Activated CD8-positive, alpha-beta memory T cell treated with anti-CD3 and anti-CD28 coated beads, Interleukin-2, amount 10 ng/mL, durations not matched to agents 7 days and 5 days (primary cell): ENCODE measurements around the gene TCF20. TPM values are rescaled to one million over a fixed set of nuclear protein-coding genes. Genes with fewer than 3 reads are reported as not detected.
A peak's percentile ranks its signal among the peaks of the same experiment; 100 is the strongest.

Experiments
- ATAC-seq: fragments of 150-1000 bp; cut with Tn5 transposase; one replicate; pipeline ENCODE4 v1.10.0; 2021; ENCODE audit warnings: moderate library complexity
- CTCF ChIA-PET: fragments of 350-600 bp; sonication (Branson Sonifier 250); formaldehyde crosslinking; loops from one replicate; lab custom pipeline; 2021; ENCODE audit warnings: antibody characterized with exemption; lab: Charles Lee
- DNase-seq: peaks from one replicate; pipeline ENCODE4 v3.0.0-alpha.2; 2020
- H3K27ac Mint-ChIP-seq: one replicate; pipeline ENCODE4 v1.8.0; 2021; ENCODE audit warnings: mild to moderate bottlenecking, mixed read lengths
- H3K27me3 Mint-ChIP-seq: one replicate; pipeline ENCODE4 v1.8.0; 2021; ENCODE audit warnings: mixed read lengths
- H3K36me3 Mint-ChIP-seq: one replicate; pipeline ENCODE4 v1.8.0; 2021; ENCODE audit warnings: mild to moderate bottlenecking, mixed read lengths
- H3K4me1 Mint-ChIP-seq: one replicate; pipeline ENCODE4 v1.8.0; 2021; ENCODE audit warnings: mixed read lengths
- H3K4me3 Mint-ChIP-seq: one replicate; pipeline ENCODE4 v1.8.0; 2021; ENCODE audit warnings: mild to moderate bottlenecking, moderate library complexity, mixed read lengths
- H3K9me3 Mint-ChIP-seq: one replicate; pipeline ENCODE4 v1.8.0; 2022; ENCODE audit warnings: low read depth, mixed read lengths
- total RNA-seq, 2 experiments: library from RNA; stranded (reverse); gene quantifications; one replicate each; pipeline ENCODE4 v1.2.3, GENCODE V29; 2021

TCF20 gene
- total RNA-seq, 2 experiments from 2014 or later: 73.1 to 82.5 TPM

- ATAC-seq: no peak
- no peak overlapping the region for H3K27ac Mint-ChIP-seq
These were observed 37.5 kb upstream of the TCF20 start for GRCh38 chr22:42307806-42308563.

GRCh38 chr22:42306010-42306409, 35.6 kb upstream of the TCF20 start:
- H3K36me3 Mint-ChIP-seq: no peaks in the 10 kb centered on the region
- no peak overlapping the region for H3K4me3 Mint-ChIP-seq
- H3K9me3 Mint-ChIP-seq: no peaks in the 10 kb centered on the region
- no peak overlapping the region for H3K27ac Mint-ChIP-seq
- peaks cover 3% of the 10 kb centered on the region for H3K27me3 Mint-ChIP-seq
- CTCF ChIA-PET: no interaction called here
- no peak for DNase-seq
- no peak for ATAC-seq
- H3K4me1 Mint-ChIP-seq: peaks cover 3% of the 10 kb centered on the region

More at GRCh38 chr22:42307806-42308563, 37.5 kb upstream of the TCF20 start:
- Mint-ChIP-seq H3K4me3 (no peak overlapping the region), H3K4me1 (no peaks in the 10 kb centered on the region), H3K9me3 (no peaks in the 10 kb centered on the region), H3K36me3 (no peaks in the 10 kb centered on the region), H3K27me3 (peaks cover 3% of the 10 kb centered on the region)
- no peak for DNase-seq
- CTCF ChIA-PET: no interaction called here

- DNase-seq (no peak), ATAC-seq (no peak)
- Mint-ChIP-seq H3K27me3 (peaks cover 3% of the 10 kb centered on the region), H3K27ac (no peak overlapping the region), H3K9me3 (no peaks in the 10 kb centered on the region), H3K4me1 (peaks cover 17% of the 10 kb centered on the region), H3K36me3 (no peaks in the 10 kb centered on the region), H3K4me3 (no peak overlapping the region)
- CTCF ChIA-PET: no interaction called here
These were observed 33.9 kb upstream of the TCF20 start for GRCh38 chr22:42304324-42304790.

- Mint-ChIP-seq H3K4me3 (no peak overlapping the region), H3K27ac (no peak overlapping the region), H3K36me3 (no peaks in the 10 kb centered on the region), H3K4me1 (peaks cover 19% of the 10 kb centered on the region), H3K9me3 (no peaks in the 10 kb centered on the region), H3K27me3 (peaks cover 3% of the 10 kb centered on the region)
- ATAC-seq: no peak
- CTCF ChIA-PET: no interaction called here
- no peak for DNase-seq
These were observed 33.2 kb upstream of the TCF20 start for GRCh38 chr22:42303396-42304323.

GRCh38 chr22:42301742-42302102, 31.3 kb upstream of the TCF20 start:
- Mint-ChIP-seq H3K27ac (no peak overlapping the region), H3K9me3 (no peaks in the 10 kb centered on the region), H3K4me1 (peaks cover 19% of the 10 kb centered on the region), H3K36me3 (no peaks in the 10 kb centered on the region), H3K4me3 (no peak overlapping the region), H3K27me3 (peaks cover 3% of the 10 kb centered on the region)
- ATAC-seq (no peak), DNase-seq (no peak)
- CTCF ChIA-PET: interaction anchor here (0.6 kb wide), 1 partner anchor 687 kb away, joined by 4 read pairs; no protein-coding TSS in a partner anchor

GRCh38 chr22:42301077-42301741, 30.8 kb upstream of the TCF20 start:
- Mint-ChIP-seq H3K4me3 (no peak overlapping the region), H3K27me3 (peaks cover 3% of the 10 kb centered on the region), H3K36me3 (no peaks in the 10 kb centered on the region), H3K9me3 (no peaks in the 10 kb centered on the region), H3K27ac (no peak overlapping the region), H3K4me1 (peaks cover 19% of the 10 kb centered on the region)
- DNase-seq: no peak
- no peak for ATAC-seq
- CTCF ChIA-PET: interaction anchor here (0.6 kb wide), 1 partner anchor 686 kb away, joined by 4 read pairs; no protein-coding TSS in a partner anchor

- CTCF ChIA-PET: no interaction called here
- Mint-ChIP-seq H3K4me1 (peaks cover 19% of the 10 kb centered on the region), H3K27me3 (peaks cover 2% of the 10 kb centered on the region)
These were observed 30.0 kb upstream of the TCF20 start for GRCh38 chr22:42300259-42301076.

GRCh38 chr22:42299586-42300258, 29.3 kb upstream of the TCF20 start:
- peak overlapping the region; percentile 63 for H3K27ac Mint-ChIP-seq
- peaks cover 19% of the 10 kb centered on the region for H3K4me1 Mint-ChIP-seq
- peak overlapping the region; percentile 55 for H3K4me3 Mint-ChIP-seq
- DNase-seq (peak; percentile 51), ATAC-seq (no peak)
- H3K27me3 Mint-ChIP-seq: no peaks in the 10 kb centered on the region
- CTCF ChIA-PET: no interaction called here
- no peaks in the 10 kb centered on the region for H3K36me3 Mint-ChIP-seq
- no peaks in the 10 kb centered on the region for H3K9me3 Mint-ChIP-seq

More at GRCh38 chr22:42300259-42301076, 30.0 kb upstream of the TCF20 start:
- Mint-ChIP-seq H3K36me3 (no peaks in the 10 kb centered on the region), H3K27ac (peak overlapping the region; percentile 63), H3K4me3 (peak overlapping the region; percentile 55), H3K9me3 (no peaks in the 10 kb centered on the region)
- ATAC-seq: peak; percentile 78
- peak; percentile 56 for DNase-seq

GRCh38 chr22:42298746-42299145, 28.3 kb upstream of the TCF20 start:
- no peak for ATAC-seq
- peaks cover 19% of the 10 kb centered on the region for H3K4me1 Mint-ChIP-seq
- DNase-seq: no peak
- CTCF ChIA-PET: no interaction called here
- no peaks in the 10 kb centered on the region for H3K27me3 Mint-ChIP-seq
- no peak overlapping the region for H3K4me3 Mint-ChIP-seq
- no peak overlapping the region for H3K27ac Mint-ChIP-seq
- H3K36me3 Mint-ChIP-seq: no peaks in the 10 kb centered on the region
- no peaks in the 10 kb centered on the region for H3K9me3 Mint-ChIP-seq

GRCh38 chr22:42297778-42298177, 27.3 kb upstream of the TCF20 start:
- Mint-ChIP-seq H3K9me3 (no peaks in the 10 kb centered on the region), H3K27me3 (no peaks in the 10 kb centered on the region), H3K4me1 (peaks cover 19% of the 10 kb centered on the region), H3K36me3 (no peaks in the 10 kb centered on the region), H3K4me3 (no peak overlapping the region), H3K27ac (no peak overlapping the region)
- CTCF ChIA-PET: interaction anchor here (1.1 kb wide), 1 partner anchor 147 kb away, joined by 3 read pairs; no protein-coding TSS in a partner anchor
- ATAC-seq (no peak), DNase-seq (no peak)

GRCh38 chr22:42296883-42297282, 26.4 kb upstream of the TCF20 start:
- Mint-ChIP-seq H3K27ac (no peak overlapping the region), H3K27me3 (no peaks in the 10 kb centered on the region)

GRCh38 chr22:42296381-42296853, 26.0 kb upstream of the TCF20 start:
- H3K36me3 Mint-ChIP-seq: no peaks in the 10 kb centered on the region
- no peak for DNase-seq
- no peak overlapping the region for H3K4me3 Mint-ChIP-seq
- H3K4me1 Mint-ChIP-seq: peaks cover 19% of the 10 kb centered on the region
- no peak for ATAC-seq
- H3K27me3 Mint-ChIP-seq: no peaks in the 10 kb centered on the region
- H3K27ac Mint-ChIP-seq: no peak overlapping the region
- H3K9me3 Mint-ChIP-seq: no peaks in the 10 kb centered on the region
- CTCF ChIA-PET: no interaction called here

More at GRCh38 chr22:42296883-42297282, 26.4 kb upstream of the TCF20 start:
- Mint-ChIP-seq H3K9me3 (no peaks in the 10 kb centered on the region), H3K4me3 (no peak overlapping the region), H3K4me1 (peaks cover 19% of the 10 kb centered on the region), H3K36me3 (no peaks in the 10 kb centered on the region)
- ATAC-seq: no peak
- no peak for DNase-seq
- CTCF ChIA-PET: interaction anchor here (1.1 kb wide), 1 partner anchor 148 kb away, joined by 3 read pairs; no protein-coding TSS in a partner anchor
